Measurements from ENCODE around the gene PLSCR4.
"Not testable (repeated sequence)": the region's sequence is repeated elsewhere in the genome, so short reads cannot be mapped to it uniquely, and the experiment has no call there.

The PLSCR4 gene

DNA sequence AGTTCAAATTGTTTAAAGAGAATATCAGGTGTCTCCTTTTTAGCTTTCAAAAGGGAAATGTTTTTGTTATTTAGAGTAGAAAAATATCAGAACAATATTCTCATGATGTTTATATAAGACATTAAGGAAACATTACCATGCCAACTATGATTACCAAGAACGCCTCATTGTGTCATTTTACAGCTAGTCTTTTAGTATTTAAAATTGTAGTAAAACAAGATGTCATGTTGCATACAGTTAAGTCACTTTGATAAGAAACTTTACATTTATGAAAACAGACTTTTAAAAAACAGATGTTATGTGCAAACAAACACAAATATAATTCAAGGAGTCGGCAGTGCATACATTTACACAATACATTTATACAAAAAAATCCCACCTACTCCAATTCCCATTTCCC, 4.4 kb downstream of the PLSCR4 start:
- no peak for DNase-seq (ENCODE audit: low read depth)

DNA sequence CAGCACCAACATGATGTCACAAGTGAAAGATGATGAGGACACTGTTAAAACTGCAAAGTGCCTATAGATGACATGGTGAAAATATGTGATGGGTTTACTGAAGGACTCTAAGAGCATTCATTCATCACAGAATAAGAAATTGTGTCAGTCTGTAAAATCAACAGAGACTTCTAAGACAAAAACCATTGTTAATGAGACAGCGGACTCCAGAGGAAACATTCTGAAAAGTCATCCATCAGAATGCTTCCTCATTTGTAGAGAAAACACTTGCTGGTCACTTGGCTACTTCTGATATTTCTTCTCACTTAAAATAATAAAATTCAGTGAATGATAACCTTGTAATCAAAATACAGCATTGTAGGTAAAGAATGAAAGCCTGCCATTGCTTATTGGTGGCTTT, 7.3 kb downstream of the PLSCR4 start:
- no peak for DNase-seq (ENCODE audit: low read depth)

DNA sequence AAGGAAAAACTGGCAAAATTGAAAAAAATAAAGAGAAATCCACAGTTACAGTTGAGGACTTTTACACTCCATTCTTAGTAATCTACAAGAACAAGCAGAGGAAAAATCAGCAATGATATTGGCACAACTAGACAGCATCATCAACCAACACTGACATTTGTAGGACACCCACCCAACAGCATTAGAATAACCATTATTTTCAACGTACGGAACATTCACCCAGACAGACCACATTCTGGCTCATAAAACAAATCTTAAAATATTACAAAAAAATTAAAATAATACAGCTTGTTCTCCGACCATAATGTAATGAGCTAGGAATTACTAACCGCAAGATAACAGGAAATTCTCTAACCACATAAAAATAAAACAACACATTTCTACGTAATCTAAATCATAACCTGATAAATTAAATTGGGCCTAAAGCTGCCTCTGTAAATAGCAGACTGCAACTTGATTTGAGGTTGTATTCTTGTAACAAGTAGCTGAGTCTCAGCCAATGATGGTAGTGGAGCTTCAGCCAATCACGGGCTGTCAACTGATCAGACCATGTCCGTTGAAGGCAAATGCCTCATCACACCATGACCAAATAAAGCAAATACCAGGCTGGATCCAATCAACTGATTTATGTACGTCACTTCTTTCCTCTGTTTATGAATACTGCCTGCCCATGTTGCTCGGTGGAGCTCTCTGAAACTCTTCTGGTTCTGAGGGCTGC, 9.2 kb downstream of the PLSCR4 start:
- DNase-seq (ENCODE audit: low read depth): no peak

DNA sequence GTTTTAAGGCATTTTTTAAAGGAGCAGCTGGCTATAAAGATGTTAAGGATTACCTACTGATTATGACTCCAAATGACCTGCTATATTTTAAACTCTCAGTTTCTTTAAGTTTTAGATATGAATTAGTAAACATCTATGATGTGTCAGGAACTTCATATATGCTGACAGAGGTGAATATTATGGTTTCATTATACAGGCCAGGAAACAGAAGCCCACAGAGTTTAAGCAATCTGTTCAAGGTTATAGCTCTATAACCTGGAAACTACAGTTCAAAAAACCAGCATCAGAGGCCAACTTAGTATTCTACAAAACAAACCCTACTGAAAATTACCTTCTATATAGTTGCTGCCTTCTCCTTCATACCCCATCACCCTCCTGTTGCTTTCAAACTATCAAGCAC, 17.4 kb downstream of the PLSCR4 start:
- no peak for DNase-seq (ENCODE audit: low read depth)

DNA sequence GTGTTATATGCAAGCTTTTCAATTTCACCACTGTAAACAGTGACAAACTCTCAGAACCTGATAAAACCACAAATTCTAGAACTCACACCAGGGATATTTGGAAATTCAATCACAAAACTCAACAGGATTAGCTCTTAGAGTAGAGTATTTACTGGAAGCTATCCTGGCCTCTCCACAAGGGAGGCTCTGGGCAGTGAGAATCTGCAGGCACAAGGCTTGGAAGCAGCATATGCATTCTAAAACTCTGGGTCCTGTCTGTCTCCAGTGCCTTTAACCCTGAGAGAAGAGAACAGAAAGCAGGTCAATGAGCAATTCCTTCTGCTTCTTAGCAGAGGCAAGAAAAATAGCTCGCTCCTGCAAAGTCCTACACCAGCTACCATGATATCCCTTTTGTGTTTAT, 23.4 kb downstream of the PLSCR4 start:
- no peak for DNase-seq (ENCODE audit: low read depth)

DNA sequence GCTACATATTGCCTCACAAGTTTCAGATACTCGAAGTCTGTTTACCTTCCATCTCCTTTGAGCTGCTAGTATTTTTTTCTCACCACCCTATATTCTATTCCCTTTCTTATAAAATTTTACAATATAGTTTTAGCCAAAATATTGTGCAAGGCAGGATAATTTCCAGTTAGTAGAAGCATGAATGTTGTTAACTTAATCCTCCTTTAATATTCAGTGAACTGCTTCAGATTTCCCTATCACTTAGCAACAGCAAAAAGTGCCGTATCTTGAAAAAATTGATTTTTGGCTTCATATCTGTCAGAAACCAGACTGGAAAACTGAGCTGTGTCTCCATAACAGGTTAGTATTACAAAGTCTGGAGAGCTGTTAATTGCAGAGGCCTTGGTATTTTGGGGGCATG, 24.0 kb downstream of the PLSCR4 start:
- no peak for DNase-seq (ENCODE audit: low read depth)

DNA sequence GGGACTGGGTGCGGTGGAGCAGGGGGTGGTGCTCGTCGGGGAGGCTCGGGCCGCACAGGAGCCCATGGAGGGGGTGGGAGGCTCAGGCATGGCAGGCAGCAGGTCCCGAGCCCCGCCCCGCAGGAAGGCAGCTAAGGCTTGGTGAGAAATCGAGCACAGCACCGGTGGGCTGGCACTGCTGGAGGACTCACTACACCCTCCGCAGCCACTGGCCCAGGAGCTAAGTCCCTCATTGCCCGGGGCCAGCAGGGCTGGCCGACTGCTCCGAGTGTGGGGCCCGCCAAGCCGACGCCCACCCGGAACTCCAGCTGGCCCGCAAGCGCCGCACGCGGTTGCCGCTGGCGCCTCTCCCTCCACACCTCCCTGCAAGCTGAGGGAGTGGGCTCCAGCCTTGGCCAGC, 25.4 kb downstream of the PLSCR4 start:
- not testable (repeated sequence) for DNase-seq (ENCODE audit: low read depth)

DNA sequence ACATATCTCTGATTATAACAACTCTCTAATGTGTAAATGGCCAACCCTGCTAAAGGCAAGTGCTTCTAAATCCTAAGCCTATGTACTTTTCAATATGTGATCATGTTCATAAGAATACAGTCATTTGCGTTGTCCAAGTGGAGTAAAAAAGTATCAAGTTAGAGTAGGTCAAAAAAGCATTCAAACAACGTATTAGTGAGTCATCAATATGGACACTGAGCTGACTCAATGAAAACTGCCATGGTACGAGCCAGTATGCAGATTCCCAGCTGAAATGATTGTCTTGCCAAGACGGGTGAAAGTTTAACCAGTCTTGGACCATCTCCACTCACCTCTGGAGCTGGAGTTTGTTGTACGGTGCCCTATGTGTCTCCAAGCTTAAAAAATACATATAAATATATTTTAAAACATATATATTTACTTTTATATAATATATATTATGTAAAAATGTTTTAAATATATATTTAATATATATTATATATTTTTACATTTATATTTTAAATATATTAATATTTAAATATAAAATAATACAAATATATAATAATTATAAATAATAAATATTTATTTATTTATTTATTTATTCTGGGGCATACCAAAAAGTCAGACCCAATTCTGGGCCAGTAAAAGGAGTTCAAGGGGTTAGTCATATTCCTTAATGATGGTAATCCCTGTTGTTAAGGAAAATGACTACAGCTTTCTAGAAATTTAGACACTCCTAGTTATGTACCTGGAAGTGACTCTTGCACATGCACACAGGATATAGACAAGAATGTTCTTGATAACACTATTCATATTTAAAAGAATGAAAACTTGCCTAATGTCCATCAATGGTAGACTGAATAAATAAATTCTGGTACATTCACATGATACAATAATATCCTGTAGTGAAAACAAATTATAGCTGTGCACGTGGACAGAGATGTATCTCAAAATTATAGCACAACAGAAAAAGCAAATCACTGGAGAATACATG, 27.2 kb downstream of the PLSCR4 start:
- DNase-seq (ENCODE audit: low read depth): no peak

DNA sequence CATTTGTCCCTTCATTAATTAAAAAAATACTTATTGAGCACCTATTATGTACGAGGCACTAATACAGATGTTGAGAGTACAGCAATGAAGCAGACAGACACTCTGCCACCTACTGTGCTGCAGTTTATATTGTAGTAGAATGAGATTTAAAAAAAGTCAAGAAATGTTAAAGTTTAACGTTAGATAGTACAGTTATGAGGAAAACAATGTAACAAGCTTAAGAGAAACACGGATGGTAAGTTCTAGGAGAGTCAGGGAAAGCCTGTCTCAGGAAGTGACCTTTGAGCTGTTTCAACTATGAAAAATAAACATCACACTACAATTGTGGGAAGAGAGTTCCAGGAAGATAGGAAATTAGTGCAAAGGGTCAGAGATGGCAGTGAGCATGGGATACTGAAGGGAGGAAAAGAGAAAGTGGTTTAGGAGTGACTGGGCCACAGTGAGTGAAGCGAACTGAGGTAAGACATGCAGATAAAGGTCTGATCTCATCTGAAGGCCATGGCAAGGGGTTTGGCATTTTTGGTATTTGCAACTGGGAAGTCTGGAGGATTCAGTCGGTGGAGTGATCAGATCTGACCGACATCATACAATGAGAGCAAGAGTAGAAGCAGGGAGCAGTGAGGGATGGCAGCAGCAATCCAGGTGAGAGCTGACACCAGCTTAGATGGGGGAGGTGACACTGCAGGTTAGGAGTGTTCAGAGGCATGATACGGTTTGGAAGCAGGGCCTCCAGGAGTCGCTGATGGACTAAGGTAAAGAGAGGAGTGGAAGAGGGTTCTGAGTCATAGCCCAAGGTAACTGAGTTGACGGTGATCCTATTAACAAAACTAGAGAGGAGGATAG, 28.5 kb downstream of the PLSCR4 start:
- no peak for DNase-seq (ENCODE audit: low read depth)

DNA sequence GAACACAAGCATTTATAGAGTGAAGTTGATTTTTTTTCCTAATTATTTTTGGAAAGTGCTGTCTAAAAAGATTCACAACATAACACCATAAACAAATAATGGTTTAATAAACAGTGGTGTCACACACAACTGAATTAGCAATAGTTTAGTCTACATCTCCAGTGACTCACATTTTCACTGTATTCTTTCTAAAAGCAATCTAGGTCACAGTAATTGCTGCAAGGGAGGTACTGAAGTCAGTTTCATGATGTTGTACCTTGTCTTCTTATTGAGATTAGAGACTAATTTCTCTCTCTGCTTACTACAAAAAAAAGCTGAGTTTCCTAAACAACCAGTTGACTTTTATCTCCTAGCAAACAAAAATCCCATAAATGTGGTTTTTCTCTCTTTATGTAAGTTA, 29.6 kb downstream of the PLSCR4 start:
- DNase-seq (ENCODE audit: low read depth): no peak

DNA sequence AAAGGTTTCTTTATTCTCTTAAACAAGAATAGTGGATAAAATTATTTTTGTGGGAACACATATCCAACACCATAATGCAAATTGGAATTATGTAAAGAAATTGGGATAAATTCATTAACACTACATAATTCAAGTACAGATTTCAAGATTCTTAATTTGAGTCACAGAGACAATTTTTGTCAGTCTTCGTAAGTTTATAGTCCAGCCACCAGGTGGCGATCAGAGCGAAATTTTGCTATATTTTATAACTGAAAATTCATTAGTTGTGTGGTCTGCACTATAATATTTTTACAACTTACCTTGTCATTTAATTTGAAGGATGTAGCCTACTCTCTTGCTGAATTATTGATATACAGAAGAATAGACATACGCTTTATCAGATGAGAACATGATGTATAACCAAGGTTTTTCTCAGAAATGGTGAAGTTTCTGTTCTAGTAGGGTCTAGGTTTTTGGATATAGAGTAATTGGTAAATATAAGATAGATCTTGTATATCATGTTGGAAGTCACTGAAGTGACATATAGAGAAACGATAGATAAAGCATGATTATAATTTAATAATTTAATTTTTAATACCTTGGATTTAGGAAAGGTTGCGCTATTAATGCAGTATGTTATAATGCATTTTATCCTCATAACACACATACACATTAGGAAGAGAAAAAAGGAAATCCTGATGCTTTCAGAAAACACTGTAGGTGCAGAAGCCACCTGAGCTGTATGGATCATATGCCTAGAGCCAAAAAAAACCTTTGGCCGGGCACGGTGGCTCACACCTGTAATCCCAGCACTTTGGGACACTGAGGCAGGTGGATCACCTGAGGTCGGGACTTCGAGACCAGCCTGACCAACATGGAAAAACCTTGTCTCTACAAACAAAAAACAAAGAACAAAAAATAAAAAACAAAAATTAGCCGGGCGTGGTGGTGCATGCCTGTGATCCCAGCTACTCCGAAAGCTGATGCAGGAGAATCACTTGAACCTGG, 31.7 kb downstream of the PLSCR4 start:
- DNase-seq (ENCODE audit: low read depth): peak; percentile 19

DNA sequence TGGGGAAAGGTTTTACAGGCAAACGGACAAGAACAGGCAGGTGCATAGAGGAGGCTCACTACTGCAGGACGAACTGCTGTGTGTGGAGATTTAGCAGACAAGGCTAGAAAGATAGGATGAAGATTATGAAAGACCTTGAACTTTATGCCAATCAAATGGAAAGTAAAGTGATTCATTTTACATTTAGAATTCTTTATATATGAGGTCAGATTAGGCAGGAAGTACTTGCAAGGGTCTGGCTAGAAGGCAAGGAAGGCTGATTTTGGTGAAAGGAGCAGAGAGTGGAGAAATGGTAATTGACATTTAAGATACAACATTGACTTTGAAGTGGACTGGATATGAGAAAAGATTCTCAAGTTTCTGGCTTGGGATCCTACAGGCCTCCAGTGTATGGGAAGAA, 33.6 kb downstream of the PLSCR4 start:
- no peak for DNase-seq (ENCODE audit: low read depth)

DNA sequence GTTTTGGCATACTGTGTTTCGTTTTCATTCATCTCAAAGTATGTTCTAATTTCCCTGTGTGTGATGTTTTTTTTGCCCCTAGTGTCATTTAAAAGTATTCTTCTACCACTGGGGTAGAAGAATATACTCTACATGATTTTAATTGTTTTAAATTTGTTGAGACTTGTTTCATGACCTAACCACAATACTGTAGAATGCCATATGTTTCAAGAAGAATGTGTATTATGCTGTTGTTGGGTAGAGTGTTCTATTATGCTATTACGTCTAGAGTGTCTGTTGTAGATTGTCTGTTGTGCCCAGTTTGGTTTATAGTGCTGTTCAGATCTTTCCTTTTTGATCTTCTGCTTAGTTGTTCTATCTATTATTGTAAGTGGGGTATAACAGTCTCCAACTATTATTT, 36.4 kb downstream of the PLSCR4 start:
- DNase-seq (ENCODE audit: low read depth): no peak

DNA sequence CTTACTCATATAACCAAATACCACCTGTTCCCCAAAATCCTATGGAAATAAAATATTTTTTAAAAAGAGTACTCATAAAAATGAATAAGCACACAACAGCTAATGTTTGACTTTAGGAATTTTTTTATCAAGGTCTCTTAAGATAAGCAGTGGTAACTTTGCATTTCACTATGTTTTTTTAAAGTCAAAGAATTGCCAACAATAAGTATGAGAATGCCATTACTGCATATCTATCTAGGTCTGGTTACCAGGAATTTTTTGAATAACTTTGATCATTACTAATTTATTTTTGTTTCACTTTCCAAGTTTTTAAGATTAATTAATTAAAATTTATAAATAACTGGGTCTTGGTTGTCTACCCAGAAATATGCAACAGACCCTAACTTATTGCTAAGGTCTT, 41.5 kb downstream of the PLSCR4 start:
- DNase-seq (ENCODE audit: low read depth): no peak

DNA sequence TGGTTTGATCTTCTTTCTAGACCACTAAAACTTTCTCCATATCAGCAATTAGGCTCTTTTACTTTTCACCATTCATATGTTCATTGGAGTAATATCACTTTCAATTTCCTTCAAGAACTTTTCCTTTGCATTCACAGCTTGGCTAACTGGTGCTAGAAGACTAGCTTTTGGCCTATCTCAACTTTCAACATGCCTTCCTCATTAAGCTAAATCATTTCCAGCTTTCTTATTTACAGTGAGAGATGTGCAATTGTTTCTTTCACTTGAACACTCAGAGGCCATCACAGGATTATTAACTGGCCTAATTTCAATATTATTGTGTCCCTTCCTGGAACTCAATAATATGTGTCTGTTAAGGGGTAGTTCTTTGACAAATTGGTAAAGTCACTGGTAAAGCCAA, 47.1 kb downstream of the PLSCR4 start:
- no peak for DNase-seq (ENCODE audit: low read depth)

DNA sequence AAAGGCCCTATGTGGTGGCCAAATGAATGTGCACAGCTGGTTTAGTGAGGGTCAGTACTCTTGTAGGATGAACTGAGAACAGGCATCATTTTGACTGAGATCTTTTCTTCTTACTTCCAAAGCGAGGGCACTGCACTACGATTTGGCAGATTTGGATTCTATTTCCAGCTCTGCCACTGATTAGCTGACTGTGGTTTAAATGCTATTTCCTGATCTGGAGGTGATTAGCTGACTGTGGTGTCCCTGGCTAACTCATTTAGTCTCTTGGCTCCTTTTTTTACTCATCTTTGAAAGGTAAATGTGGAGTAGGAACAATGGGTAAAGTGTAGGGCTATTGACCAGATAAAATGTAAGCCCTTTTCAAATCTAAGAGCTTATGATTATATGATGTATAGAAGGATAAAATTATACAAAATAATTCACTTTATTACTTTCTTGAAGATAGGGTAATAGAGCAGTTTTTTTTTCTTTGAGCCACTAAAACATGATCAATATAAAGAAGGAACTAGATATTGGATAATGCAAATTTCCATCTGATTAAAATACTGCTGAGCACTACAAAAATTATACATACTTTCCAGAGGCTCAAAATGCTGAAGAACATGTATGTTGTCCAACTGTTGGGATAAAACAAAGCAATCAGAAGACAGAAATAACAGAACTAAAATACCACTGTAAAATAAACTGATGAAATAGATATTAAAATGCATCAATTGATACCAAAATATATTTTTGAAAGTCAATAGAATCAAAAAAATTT, 50.3 kb downstream of the PLSCR4 start:
- no peak for DNase-seq (ENCODE audit: low read depth)

DNA sequence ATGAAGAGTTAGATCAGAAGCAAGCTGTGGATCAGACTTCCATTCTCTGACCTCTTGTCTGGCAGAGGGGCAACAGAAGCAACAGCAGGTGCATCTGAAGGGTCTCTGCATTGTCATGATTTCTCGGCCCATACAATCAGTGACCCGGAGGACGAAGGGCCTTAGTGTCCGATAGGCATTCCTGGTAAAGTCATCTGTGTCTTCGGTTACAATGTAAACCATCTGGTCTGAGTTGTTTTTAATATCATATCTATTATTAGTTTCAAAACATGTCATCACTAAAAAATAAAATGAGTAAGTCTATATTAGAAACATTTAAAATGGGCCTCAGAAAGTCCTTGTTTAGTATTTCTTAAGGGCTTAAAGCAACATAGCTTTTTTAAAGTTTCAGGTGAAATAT, 51.1 kb downstream of the PLSCR4 start:
- DNase-seq (ENCODE audit: low read depth): no peak

DNA sequence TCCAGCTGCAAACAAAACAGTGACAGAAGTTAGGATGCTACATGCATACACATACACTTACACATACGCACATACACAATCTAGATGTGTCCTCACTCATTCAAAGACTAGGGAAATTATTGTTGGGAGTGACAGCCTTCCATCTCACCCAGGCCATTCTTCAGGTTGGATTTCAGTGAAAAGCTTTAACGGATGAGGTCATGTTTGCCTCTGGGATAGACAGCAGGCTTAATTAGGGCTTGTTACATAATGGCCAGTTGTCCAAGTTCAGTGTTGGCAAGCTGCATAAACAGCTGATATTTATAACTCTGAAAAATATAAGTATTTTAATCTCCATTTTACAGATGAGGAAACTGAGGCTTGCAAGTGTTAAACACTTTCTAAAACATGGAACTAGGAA, 54.1 kb downstream of the PLSCR4 start:
- DNase-seq (ENCODE audit: low read depth): no peak

DNA sequence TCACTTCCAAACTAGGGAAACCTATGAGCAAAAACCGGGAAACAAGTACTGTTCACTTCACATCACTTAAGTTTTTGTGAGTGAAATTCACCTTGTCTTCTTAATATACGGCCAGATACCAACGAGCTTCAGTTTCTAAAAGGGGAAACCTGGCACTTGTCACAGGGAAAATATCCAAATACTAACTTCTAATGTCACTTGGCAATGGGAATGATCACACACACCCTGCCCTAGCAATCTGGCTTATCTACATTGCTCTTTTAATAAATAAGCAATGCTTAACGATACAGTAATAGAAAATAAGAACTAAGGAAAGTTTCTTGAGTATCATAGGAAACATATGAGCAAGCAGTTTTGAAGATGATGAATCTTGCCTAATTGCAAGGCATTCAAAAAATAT, 55.3 kb downstream of the PLSCR4 start:
- DNase-seq (ENCODE audit: low read depth): no peak

DNA sequence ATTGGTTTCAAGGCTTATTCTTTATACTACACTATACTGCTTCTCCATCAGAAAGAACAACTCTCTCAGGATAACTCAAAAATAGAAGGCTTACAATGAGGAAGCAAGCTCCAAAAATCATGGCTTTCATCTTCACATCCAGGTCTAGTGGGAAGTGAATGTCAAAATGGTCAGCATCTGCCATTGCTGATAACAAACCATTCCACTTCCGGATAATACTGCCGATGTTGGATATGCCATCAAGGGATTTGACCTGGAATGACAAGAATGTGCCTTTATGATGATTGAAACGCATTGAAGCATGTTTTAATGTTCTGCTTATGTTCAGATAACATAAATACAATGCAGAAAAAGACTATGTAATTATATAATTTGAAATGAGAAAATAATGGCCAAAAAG, 55.9 kb downstream of the PLSCR4 start:
- no peak for DNase-seq (ENCODE audit: low read depth)

DNA sequence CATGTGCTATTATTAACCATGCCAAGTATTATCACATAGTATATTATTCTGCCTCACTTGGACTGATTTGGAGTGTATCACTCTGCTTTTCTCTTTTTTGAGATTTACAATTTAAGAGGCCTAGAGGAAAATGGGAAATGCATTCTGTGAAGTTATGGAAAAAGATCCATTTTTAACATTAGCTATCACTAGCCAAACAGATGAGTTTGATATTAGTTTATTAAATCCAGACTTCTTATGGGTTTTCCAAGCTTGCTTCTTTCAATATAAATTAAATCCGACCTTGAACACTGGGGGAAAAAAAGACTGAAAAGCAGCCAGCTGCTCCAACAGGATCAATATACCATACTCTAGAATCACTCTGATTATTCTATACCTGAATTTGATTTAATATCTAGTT, 59.9 kb downstream of the PLSCR4 start:
- DNase-seq (ENCODE audit: low read depth): no peak
